ENCODE results near the gene CELF4.

CELF4 gene

DNA sequence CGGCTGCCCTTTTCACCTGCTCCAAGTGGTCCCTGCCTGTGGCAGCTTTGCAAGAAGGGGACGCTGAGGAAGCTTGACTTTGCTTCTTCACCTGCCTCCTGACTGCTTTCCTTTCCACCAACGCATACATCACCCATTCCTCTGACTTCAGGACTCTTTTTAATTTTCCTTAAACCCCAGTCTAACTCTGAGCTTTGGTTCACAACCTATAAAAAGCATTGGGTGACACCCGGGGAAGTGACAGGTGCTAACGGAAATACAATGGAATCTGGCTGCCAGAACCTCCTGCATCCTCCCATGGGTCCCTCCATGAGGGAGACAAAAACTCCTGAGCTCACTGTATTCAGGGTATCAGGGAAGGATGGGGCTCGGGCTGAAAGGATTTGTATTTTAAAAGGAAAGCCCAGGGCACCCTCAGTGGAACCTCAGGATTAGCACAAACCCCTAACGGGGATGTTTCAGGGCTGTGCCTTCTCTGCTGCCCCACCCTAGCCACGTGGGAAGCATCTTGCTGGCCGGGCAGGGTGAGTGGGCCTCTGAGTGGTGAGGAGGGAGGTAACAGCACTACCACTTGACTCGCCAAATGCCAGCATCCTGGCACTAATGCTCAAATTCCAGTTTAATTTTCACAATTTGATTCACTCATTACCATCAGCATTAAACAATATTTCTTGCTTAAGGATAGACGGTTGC is 284.8 kb downstream of the CELF4 start:
- DNase-seq (ENCODE audit: low read depth), result no peak

DNA sequence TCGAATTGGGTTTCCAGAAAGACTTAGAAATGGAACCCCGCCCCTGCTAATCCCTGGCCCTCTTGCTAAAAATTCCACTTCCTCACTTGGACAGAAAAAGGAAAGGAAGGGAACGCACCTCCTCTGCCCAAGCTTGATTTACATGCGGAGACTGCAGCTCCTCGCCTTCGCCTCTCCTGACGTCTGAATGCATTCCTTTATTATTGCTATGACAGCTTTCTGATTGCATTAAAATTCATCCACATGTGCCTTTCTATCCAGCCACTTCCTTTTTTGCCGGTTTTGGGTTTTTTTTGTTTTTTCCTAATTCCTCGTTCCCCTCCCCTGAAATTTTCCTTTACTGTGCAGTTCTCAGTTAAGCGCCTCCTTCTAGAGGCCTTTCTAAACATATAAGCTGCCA is 287.8 kb downstream of the CELF4 start:
- no peak for DNase-seq (ENCODE audit: low read depth)

DNA sequence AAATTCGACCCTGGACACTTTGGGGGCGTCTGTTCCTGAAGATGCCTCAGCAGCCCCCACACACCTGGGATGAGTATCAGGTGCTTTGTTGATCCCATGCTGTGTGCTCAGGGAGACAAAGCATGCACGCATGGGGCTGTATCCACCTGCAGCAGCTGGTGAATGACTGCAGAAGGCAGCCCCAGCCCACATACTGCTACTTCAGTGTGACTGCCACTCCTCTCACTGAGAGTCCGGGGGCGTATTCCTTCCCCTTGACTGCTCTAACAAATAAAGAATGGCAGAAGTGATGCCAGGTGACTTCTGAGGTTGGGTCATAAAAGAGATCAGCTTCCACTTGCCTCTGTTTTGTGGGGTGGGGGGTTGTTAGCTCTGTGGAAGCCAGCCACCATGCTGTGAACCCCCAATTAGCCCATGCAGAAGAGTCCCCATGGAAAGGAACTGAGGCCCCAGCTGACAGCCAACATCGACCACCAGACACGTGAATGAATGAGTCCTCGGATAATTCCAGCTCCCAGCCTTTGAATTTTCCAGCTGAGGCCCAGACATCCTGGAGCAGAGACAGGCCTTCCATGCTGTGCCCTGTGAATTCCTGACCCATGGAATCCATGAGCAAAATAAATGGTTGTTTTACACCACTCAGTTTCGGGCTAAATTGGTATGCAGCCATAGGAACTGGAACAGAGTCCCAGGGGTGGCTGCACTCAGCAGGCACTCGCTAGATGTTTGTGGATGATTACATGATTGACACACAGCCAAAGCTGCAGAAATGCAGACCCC is 289.3 kb downstream of the CELF4 start:
- no peak for DNase-seq (ENCODE audit: low read depth)

DNA sequence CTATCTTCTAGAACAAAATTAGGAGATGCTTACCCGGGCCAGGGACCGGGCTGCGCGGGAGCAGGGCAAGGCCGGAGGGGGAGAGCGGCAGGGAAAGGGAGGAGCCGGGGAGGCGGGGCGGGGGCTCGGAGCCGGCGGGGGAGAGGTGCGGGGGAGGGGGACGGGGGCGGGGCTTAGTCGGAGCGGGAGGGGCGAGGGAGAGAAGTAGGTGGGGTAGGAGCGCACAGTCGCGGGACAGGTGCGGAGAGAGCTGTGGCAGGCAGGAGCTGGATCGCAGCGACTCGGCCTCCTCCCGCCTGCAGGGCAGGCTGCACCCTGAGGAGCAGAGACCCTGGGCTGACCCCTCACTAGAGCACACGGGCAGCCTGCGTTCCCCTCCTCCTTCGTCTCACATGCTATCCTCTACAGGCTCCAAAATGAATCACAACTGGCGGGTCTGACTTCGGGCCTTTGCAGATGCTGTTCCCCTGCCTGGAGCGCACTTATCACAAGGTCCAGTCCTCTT is 290.3 kb downstream of the CELF4 start:
- no peak for DNase-seq (ENCODE audit: low read depth)

DNA sequence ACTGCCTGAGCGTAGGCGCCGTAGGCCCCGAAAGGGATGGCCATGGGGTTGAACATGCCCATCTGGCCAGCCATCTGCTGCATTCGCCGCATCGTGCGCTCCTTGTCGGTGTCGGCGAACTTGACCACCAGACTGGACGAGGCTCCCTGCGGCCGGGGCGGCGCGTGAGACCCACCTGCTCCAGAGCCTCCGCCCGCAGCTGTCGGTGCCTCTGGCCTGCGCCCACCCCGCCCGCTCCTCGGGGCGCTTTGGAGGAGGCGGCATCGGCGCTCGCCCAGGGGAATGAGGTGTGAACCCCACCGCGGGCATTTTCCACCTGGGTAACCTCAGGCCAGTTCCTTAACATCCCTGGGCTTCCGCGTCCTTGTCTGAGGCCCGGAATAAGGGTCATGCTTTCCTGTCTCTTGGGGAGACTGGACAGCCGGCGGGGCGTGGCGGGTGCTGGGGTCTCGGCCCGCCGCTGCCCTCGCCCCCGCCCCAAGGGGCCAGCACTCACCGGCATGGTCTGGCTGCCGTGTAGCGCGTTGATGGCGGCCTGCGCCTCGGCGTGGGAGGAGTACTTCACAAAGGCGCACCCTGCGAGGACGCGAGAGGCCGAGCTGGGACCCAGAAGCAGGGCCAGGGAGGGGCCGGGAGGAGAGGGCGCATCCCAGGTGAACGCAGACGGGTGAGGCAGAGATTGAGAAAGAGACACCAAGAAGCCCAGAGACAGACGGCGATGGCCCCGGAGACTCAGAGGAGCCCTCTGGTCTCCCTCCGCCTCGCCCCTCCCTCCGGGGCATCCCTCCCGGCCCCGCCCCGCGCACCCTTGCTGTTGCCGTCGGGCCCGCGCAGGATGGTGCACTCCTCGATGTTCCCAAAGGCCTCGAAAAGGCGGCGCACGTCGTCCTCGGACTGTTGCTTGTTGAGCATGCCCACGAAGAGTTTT is 291.0 kb downstream of the CELF4 start:
- no peak for DNase-seq (ENCODE audit: low read depth)

DNA sequence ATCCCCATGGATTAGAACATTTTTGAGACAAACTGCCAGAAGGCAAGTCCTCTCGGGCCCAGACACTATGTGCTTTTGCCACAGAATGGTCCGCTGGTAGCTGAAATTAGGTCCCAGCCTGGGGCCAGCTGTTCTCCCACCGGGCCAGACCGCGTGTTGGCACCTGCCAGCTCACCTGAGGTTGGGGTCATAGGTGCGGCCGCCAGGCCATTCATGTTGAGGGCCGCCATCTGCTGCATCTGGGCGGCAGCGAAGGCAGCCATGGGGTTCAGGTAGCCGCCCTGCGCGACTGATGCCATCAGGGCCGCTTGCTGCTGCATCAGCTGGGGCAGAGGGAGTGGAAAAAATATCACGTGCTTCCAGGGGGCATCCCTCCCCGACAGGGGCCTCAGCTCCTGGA is 292.8 kb downstream of the CELF4 start:
- DNase-seq (ENCODE audit: low read depth), result no peak

DNA sequence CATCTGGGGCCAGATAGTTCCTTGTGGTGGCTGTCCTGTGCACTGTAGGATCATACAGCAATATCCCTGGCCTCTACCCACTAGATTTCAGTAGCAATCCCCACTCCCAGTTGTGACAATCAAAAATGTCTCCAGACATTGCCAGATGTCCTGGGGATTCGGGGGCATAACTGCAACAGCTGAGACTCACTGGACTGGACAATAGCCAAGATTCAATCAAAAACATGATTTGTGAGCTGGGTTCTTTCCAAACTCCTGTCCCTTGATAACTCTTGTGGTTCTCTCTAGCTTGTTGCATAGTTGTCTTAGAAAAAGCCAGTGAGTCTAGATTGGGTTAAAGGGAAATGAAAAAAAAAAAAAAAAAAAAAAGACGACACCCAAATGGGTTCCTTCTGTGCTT is 293.4 kb downstream of the CELF4 start:
- no peak for DNase-seq (ENCODE audit: low read depth)

DNA sequence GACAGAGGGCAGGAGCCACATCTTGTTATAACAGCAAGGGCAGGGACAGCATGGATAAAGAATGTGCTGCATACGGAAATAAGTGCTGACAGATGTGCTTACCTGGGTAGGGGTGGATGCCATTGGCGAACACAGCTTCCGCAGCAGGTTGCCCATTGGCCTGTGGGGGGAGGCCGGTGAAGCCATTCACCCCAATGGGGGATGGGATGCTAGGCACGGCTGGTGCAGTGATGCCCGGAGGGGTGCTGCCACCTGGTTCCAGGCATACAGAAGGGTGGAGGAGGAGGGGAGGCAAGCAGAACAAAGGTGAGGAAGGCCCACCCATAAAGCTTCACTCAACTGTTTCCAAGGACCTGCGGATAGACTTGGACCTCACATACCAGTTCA is 294.9 kb downstream of the CELF4 start:
- no peak for DNase-seq (ENCODE audit: low read depth)

DNA sequence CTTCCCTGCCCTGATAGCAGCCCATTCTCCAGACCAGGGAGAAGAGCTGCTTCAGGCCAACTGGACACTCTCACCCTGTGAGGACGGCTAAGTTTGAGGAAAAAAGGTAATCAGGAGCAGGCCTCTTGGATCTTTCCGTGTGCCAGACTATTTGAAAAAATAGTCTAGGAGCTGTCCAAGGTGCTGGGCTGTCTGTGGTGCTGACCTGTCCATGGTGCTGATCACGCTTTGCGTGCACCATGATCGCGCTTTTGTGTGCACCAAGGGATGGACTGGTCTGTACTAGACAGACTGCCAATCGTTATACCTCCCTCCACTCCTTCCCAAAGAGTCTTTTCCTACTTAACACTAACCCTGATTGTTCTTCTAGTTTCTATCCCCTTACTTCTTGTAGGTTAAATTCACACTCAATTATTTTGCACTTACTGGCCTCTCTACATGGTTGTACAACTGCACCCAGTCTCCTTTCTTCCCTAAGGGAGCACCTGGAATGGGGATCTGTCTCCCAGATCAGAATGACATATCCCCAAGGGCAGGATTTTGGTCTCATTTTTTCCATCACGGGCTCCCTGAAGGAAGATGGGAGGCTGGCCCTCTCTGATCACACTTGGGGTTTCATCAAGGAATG is 295.4 kb downstream of the CELF4 start:
- no peak for DNase-seq (ENCODE audit: low read depth)

DNA sequence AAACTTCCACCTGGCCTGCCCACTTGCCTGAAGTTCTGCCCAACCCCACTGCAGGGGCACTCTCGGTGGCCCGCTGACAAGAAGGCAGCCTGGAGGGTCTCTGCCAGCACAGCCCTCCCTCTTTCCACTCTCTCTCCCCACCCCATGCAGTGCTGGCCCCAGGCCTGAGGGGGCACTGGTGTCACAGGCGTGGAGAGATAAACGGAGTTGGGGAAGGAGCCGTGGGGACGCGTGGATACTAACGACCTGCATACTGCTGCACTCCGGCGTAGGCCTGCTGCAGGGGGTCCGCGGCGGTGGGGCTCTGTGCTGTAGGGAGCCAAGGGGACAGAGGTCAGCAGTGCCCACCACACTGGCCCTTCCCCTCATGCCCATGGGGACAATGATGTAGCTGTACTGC is 299.3 kb downstream of the CELF4 start:
- no peak for DNase-seq (ENCODE audit: low read depth)

DNA sequence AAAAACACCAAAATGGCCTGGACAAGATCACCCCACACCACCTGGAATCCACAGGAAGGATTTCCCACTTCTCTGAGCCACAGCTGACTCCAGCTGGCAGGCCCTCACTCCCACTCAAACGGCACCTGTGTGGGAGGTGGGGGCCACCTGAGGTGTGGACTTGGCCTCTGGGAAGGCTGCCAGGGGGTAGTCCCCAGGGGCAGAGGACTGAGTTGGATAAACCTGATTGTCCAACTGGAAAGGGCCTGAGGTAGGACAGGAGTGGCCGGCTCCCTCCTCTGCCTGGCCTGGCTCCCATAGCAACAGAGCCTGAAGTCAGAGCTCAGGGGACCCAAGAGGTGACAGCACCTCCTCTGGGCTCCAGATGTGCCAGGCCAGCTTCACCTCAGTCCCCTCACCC is 300.2 kb downstream of the CELF4 start:
- DNase-seq (ENCODE audit: low read depth), result no peak

DNA sequence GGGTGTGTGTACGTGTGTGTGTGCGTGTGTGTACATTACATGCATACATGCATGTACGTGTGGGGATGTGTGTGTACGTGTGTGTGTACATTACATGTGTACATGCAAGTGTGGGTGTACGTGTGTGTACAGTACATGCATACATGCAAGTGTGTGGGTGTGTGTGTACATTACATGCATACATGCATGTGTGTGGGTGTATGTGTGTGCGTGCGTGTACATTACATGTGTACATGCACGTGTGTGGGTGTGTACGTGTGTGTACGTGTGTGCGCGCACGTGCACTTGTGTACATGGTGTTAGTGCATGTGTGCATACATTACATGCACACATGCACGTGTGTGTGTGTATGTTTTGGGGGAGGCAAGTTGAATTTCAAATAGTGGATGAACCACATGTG is 300.6 kb downstream of the CELF4 start:
- DNase-seq (ENCODE audit: low read depth), result no peak

DNA sequence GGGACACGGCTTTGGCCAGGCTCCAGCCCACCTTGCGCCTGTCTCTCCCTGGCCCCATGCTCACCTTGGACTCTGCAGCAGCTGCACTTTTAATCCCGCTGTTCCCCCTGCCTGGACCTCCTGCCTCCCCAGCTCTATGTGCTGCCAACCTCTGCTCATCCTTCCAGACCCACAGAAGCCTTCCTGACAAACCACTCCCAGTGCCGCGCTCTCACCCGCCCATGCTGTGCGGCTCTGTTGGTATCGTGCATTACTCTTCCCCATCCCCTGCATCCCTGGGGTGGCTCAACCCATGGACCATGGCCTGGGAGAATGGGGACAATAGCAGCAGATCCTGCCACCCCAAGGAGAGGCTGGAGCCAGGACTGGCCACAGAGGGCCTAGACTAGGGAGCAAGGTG is 303.6 kb downstream of the CELF4 start:
- DNase-seq (ENCODE audit: low read depth), result no peak

DNA sequence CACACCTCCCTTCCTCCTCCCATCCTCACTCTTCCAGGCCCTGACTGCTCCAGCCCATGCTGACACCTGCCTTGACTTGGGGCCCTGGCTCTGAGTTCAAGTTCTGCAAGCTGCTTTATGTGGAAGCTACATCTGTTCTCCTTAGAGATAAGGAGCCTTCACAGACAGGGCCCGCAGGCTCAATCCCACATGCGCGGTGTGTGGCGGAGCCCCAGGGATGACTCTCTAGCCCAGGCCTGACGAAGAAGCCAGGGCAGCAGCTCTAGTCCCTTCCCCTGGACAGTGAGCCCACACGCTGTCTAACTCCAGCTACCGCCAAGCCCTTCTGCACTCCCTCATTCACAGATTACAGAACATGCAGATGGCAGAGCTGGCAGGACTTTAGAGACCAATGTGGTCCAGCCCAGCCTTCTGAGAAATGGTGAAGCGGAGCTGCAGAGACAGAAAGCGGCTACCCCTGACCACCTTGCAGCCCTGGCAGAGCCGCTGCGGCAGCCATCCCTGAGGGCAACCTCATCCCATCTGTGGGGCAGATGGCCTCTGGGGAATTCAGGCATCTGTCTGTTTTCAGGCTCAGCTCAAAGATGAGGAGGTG is 304.3 kb downstream of the CELF4 start:
- DNase-seq (ENCODE audit: low read depth), result no peak

DNA sequence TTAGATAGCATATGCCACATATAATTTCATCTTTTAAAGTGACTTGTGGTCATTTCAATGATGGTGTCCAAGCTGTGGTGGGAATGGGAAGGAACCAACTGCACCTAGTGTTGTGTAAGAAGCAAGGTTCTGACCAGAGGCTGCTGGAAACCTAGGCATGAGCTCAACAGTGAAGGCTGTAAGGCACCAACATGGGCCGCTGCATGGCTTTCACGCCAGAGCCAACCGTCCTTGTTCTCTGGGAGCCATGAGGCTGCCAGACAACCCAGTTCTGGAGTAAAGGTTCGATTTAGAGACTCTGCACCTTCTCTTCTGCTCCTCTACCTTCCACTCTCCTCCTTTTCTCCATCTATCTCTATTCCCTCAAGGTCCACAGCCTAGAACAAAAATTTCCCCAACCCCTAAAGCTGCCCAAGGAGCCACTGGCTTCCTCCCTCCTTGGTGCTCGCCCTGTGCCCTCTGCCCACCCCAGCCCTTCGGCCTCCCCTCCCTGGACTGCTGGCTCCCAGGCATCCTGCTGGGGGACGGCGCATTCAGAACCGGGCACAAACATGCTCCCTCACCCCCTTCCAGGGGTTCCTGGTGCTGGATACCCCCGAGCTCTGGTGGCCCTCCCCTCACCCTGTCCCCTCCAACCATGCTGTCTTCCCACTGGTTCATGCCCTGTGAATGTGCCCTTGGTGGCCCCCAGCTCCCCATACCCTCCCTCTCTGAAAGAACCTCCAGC is 305.1 kb downstream of the CELF4 start:
- no peak for DNase-seq (ENCODE audit: low read depth)

DNA sequence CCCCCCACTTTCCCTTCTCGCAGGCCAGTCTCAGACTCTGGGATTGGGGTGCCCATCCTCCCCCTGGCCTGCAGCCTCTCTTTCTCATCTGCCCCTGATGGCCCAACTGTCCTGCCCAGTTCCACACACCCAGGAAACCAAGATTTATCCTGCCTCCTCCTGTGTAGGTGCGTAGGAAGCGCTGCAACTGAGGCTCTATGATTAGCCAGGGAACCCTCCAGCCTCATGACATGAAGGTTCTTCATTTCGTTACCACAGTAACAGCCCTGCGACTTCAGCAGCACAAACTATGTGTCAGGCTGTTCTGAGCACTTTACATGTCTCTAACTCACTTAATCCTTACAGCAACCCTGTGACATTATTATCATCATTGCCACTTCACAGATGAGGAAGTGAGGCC is 305.9 kb downstream of the CELF4 start:
- no peak for DNase-seq (ENCODE audit: low read depth)

DNA sequence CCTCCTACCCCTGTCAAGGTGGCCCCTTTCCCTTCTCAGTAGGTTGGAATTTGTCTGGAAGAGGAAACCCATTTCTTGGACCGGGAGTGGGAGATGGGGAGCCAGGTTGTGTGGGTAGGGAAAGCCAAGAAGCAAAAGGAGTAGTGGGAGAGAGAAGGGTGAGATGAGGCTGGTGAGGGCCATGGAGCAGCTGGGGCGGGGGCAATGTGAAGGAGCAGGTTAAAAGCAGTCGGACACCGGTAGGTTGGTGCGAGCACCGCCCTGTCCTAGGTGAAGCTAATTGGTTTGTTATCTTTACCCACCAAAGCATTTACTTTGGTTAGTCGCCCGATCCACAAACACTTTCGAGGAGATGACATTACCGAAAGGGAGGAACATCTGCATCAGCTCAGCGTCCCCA is 306.8 kb downstream of the CELF4 start:
- no peak for DNase-seq (ENCODE audit: low read depth)

DNA sequence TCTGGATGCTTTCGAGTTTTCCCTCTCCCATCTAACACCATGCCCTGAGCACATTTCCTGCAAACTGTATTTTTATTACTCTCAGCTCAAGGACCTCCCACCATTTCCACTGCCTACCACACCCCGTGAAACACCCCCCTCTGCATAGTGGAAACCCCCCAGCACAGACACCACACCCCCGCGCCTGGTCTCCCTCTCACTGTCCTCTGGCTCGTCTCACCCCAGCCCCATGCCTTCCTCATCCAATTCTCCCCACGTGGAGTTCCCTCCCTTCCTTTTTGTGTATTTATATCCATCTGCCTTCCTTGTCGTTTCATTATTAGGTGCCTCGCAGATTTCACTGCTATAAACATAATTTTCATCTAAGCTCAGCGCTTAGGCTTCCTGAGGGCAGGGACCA is 307.5 kb downstream of the CELF4 start:
- no peak for DNase-seq (ENCODE audit: low read depth)

DNA sequence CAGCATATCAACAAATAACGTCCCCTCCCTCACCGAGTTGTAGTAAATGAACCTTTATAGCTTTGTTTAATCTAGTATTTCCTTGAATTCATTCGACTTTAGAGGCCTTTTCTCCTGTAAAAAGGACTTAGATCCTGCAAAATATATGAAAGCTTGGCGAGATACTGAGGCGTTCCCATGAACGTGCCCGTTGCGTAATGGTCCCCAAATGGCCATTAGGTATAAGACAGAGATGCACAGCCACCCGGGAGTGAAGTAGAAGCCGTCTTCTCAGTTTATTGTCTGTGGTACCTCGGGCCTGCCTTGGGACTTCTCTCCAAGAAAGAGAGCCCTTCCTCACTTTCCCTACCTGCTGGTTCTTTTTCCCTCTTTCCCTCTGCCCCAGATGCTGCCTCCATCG is 310.6 kb downstream of the CELF4 start:
- no peak for DNase-seq (ENCODE audit: low read depth)

DNA sequence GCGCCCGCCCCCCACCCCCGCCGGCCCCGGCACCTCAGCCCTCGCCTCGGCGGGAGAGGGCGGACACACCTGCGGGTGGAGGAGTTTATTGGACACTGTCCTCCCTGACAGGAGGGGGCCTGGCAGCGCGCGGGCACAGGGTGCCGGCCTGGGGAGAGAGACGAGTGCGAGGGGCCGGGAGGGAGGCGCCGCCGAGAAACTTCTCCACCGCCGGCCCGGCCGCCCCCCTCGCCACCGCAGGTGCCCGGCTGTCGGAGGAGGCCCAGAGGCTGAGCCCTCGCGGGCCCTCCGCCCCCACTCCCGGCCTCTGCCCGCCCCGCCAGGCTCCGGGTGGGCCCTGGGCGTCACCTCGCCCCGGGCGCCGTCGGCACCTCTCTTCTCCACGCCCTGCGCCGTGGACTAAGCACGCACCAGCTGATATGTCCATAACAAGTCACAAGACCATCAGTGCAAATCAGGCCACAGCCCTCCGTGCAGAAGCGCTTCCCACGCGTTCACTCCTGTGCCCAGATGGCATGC is 311.3 kb downstream of the CELF4 start:
- DNase-seq (ENCODE audit: low read depth), result no peak
